Endothelial cell of umbilical vein (primary cell): ENCODE results near the gene CTNND2. TPM values are rescaled to one million over a fixed set of nuclear protein-coding genes. Genes with fewer than 3 reads are reported as not detected.

ENCODE experiments used
- BruUV-seq: library from RNA; stranded (reverse); fragments of 400-500 nt; replicated peaks from 2 replicates; lab custom pipeline; 2021; lab: Mats Ljungman, UMichigan
- CTCF ChIA-PET: fragments of 300-600, 350-600 bp; sonication (Branson Sonifier 250); formaldehyde crosslinking; loops from one replicate; lab custom pipeline; 2021; ENCODE audit warnings: antibody characterized with exemption, inconsistent platforms; lab: Charles Lee
- POLR2A ChIA-PET: fragments of 300-600, 350-600 bp; sonication (Branson Sonifier 250); formaldehyde crosslinking; loops from one replicate; lab custom pipeline; 2021; ENCODE audit warnings: antibody characterized with exemption, inconsistent platforms; lab: Charles Lee
- DNase-seq: peaks from one replicate; pipeline ENCODE4 v3.0.0-alpha.2; 2011; ENCODE audit warnings: low read depth, low spot score
- FAIRE-seq: peaks from 2 replicates; lab custom pipeline; 2011; peaks lifted over from hg19 to GRCh38; lab: Jason Lieb, UNC
- H2AFZ ChIP-seq: 2 replicates; pipeline ENCODE4 v1.6.0; 2012; ENCODE audit warnings: low read depth, low read length, control low read depth, inconsistent platforms
- H3K27ac ChIP-seq: 2 replicates; pipeline ENCODE4 v1.5.1; 2011; ENCODE audit warnings: low read depth, mild to moderate bottlenecking, control low read depth, low read length, moderate library complexity; ENCODE audit not compliant: insufficient read depth
- H3K27me3 ChIP-seq, 2 experiments: 2 replicates each; pipeline versions ENCODE4 v1.6.0 to v1.6.1; 2011; ENCODE audit warnings: low read length in 2 of 2, mixed read lengths in 1 of 2; ENCODE audit not compliant: control insufficient read depth in 2 of 2, insufficient read depth in 2 of 2
- H3K36me3 ChIP-seq, 2 experiments: 2 replicates in 1 of 2; 3 replicates in 1 of 2; pipeline ENCODE4 v1.5.1; 2011; ENCODE audit warnings: low read length in 2 of 2, mild to moderate bottlenecking in 1 of 2, moderate library complexity in 1 of 2; ENCODE audit not compliant: control insufficient read depth in 2 of 2, insufficient read depth in 2 of 2; ENCODE audit errors: extremely low read depth in 1 of 2
- H3K4me1 ChIP-seq: 3 replicates; pipeline ENCODE4 v1.5.1; 2011; ENCODE audit warnings: mild to moderate bottlenecking, low read length; ENCODE audit not compliant: control insufficient read depth, insufficient read depth; ENCODE audit errors: extremely low read depth
- H3K4me2 ChIP-seq: 2 replicates; pipeline ENCODE4 v1.6.1; 2011; ENCODE audit warnings: low read length, control low read depth, mixed read lengths; ENCODE audit not compliant: insufficient read depth
- H3K4me3 ChIP-seq, 3 experiments: fragments of 200-600 bp in 1 of 3; sonication (generic), shearing (Covaris generic) in 1 of 3; replicated peaks in 1 of 3; 2 replicates each; pipeline ENCODE4 v1.5.1; 2011 to 2016; ENCODE audit warnings: control low read depth in 3 of 3, low read length in 3 of 3, mild to moderate bottlenecking in 2 of 3, inconsistent platforms in 1 of 3, low read depth in 1 of 3, moderate library complexity in 1 of 3; ENCODE audit not compliant: insufficient read depth in 1 of 3
- H3K79me2 ChIP-seq: 2 replicates; pipeline ENCODE4 v1.6.0; 2012; ENCODE audit warnings: low read length, inconsistent platforms; ENCODE audit not compliant: control insufficient read depth, insufficient read depth
- H3K9ac ChIP-seq: replicated peaks from 2 replicates; pipeline ENCODE3; 2011; ENCODE audit warnings: low read length, control low read depth; ENCODE audit not compliant: insufficient read depth; ENCODE audit errors: extremely low read depth
- H3K9me1 ChIP-seq: replicated peaks from 3 replicates; pipeline ENCODE4 v1.6.0; 2011; ENCODE audit warnings: mild to moderate bottlenecking, low read length; ENCODE audit not compliant: control insufficient read depth, insufficient read depth; ENCODE audit errors: extremely low read depth
- H3K9me3 ChIP-seq: replicated peaks from 2 replicates; pipeline ENCODE4 v1.5.1; 2012; ENCODE audit warnings: low read length, inconsistent platforms; ENCODE audit not compliant: control insufficient read depth, insufficient read depth
- H4K20me1 ChIP-seq: replicated peaks from 2 replicates; pipeline ENCODE3; 2011; ENCODE audit warnings: mild to moderate bottlenecking, low read length; ENCODE audit not compliant: control insufficient read depth, insufficient read depth; ENCODE audit errors: extremely low read depth
- CTCF ChIP-seq, 2 donors: IDR thresholded peaks; 1 replicate in 1 of 2; 2 replicates in 1 of 2; pipeline ENCODE4 v1.5.1; 2011; ENCODE audit warnings: low read length in 2 of 2, mild to moderate bottlenecking in 2 of 2, moderate library complexity in 2 of 2, control low read depth in 1 of 2, inconsistent platforms in 1 of 2, low read depth in 1 of 2; ENCODE audit not compliant: insufficient read depth in 1 of 2; ENCODE audit errors: extremely low read depth in 1 of 2
- EZH2 ChIP-seq: IDR thresholded peaks from 2 replicates; pipeline ENCODE4 v1.6.1; 2012; ENCODE audit warnings: borderline replicate concordance, low read depth, mild to moderate bottlenecking, moderate library complexity, low read length, inconsistent platforms; ENCODE audit not compliant: severe bottlenecking
- FOS ChIP-seq: IDR thresholded peaks from 2 replicates; pipeline ENCODE4 v1.6.1; 2011; ENCODE audit warnings: mild to moderate bottlenecking, low read length, moderate library complexity, borderline replicate concordance; ENCODE audit not compliant: insufficient read depth
- GATA2 ChIP-seq: IDR thresholded peaks from 2 replicates; pipeline ENCODE4 v1.7.0; 2011; ENCODE audit warnings: low read depth, mild to moderate bottlenecking, moderate library complexity, mixed read lengths, low read length; ENCODE audit not compliant: insufficient read length, insufficient read depth
- JUN ChIP-seq: IDR thresholded peaks from 2 replicates; pipeline ENCODE4 v1.6.1; 2011; ENCODE audit warnings: borderline replicate concordance, low read depth; ENCODE audit not compliant: insufficient read length, insufficient read depth
- MYC ChIP-seq: IDR thresholded peaks from one replicate; pipeline ENCODE4 v1.6.1; 2011; ENCODE audit warnings: mild to moderate bottlenecking, low read depth, low read length
- POLR2A ChIP-seq: IDR thresholded peaks from 2 replicates; pipeline ENCODE4 v1.6.1; 2012; ENCODE audit warnings: low read depth, mild to moderate bottlenecking, control low read depth, low read length
- POLR2AphosphoS5 ChIP-seq: IDR thresholded peaks from 2 replicates; pipeline ENCODE4 v1.6.1; 2012; ENCODE audit warnings: low read depth, mild to moderate bottlenecking, control low read depth, low read length, moderate library complexity; ENCODE audit not compliant: insufficient read depth
- dilution Hi-C: fragments of 300-500 bp; cut with MboI; formaldehyde crosslinking; loops from one replicate; pipeline ENCODE4 v1.15.0; 2019; ENCODE audit warnings: low sequenced_read_pairs; ENCODE audit not compliant: extremely low pct_ligation_motif_present
- intact Hi-C: fragments of 100-400 bp; cut with micrococcal nuclease; formaldehyde crosslinking; loops from one replicate; pipeline ENCODE4 v1.10.0; 2022
- polyA plus RNA-seq, 4 experiments: library from polyadenylated mRNA; depleted of rRNA in 3 of 4; stranded (reverse) in 3 of 4; unstranded in 1 of 4; fragments of >200 nt; gene quantifications; 2 replicates each; pipeline versions ENCODE4 v1.2.1 to v1.2.3, GENCODE V29; 2011 to 2012; ENCODE audit warnings: missing spikeins in 1 of 4
- total RNA-seq: library from RNA; stranded (reverse); gene quantifications from 2 replicates; pipeline ENCODE4 v1.2.3, GENCODE V29; 2021

The CTNND2 gene
- total and polyA plus RNA-seq, 2 donors (not counting 3 experiments of a cell fraction or from before 2014, with no cell fraction given): not detected

GRCh38 chr5:10949856-10950630 lies 954.2 kb downstream of the CTNND2 start:
- Histone ChIP-seq H3K36me3 (no peaks in the 10 kb centered on the region), H3K4me3 (no peak overlapping the region), H3K27ac (no peak overlapping the region), H3K4me1 (no peaks in the 10 kb centered on the region), H3K27me3 (no peaks in the 10 kb centered on the region), H2AFZ (no peak overlapping the region), H3K9ac (no peak overlapping the region), H3K9me1 (no peaks in the 10 kb centered on the region), H3K79me2 (no peaks in the 10 kb centered on the region), H4K20me1 (no peaks in the 10 kb centered on the region), H3K9me3 (no peaks in the 10 kb centered on the region), H3K4me2 (no peak overlapping the region)
- no TSS peak for BruUV-seq
- ChIA-PET CTCF (no interaction called here), POLR2A (no interaction called here)
- intact Hi-C loops: no loop called here
- FAIRE-seq (no peak), DNase-seq (no peak)
- dilution Hi-C loops: no loop called here
- TF ChIP-seq POLR2A (no peak), FOS (no peak), GATA2 (no peak), CTCF (IDR thresholded peaks at IDR 0.05; ENCODE audit: extremely low read depth in 1 of 2, insufficient read depth in 1 of 2, low read depth in 1 of 2, low read length in 2 of 2) (no peak), POLR2AphosphoS5 (no peak), JUN (no peak), MYC (no peak), EZH2 (no peak)
